GM12865 (cell line): ENCODE data around the gene RAMAC.
A peak's percentile ranks its signal among the peaks of the same experiment; 100 is the strongest.

Source experiments
- DNase-seq: peaks from one replicate; pipeline ENCODE4 v3.0.0; 2010; ENCODE audit warnings: low read depth
- H3K4me3 ChIP-seq: 2 replicates; pipeline ENCODE4 v1.5.1; 2011; ENCODE audit warnings: mild to moderate bottlenecking, low read depth, low read length, control low read depth
- TF ChIP-seq, protein P1 (sequence below): IDR thresholded peaks from 2 replicates; pipeline ENCODE4 v1.5.1; 2011; ENCODE audit warnings: low read length, control low read depth, low read depth, inconsistent platforms; ENCODE audit not compliant: insufficient read depth; ENCODE audit errors: missing control alignments

RAMAC gene

DNA sequence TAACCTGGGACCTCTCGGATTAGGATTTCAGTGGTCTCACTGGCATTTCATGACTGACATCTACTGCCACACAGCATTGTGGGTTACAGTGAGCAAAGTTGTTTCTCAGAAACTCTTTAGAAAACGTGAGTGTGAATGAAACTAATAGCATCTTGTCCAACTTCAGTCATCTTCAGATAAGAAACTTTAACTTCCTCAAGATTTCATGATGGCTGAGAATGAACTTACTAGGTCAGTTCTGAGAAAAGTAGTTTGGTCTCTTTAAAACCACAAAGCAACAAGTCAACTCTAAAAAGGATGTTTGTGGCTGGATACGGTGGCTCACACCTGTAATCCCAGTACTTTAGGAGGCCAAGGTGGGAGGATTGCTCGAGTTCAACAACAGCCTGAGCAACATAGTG is 19.3 kb upstream of the RAMAC start:
- TF ChIP-seq, protein P1, sequence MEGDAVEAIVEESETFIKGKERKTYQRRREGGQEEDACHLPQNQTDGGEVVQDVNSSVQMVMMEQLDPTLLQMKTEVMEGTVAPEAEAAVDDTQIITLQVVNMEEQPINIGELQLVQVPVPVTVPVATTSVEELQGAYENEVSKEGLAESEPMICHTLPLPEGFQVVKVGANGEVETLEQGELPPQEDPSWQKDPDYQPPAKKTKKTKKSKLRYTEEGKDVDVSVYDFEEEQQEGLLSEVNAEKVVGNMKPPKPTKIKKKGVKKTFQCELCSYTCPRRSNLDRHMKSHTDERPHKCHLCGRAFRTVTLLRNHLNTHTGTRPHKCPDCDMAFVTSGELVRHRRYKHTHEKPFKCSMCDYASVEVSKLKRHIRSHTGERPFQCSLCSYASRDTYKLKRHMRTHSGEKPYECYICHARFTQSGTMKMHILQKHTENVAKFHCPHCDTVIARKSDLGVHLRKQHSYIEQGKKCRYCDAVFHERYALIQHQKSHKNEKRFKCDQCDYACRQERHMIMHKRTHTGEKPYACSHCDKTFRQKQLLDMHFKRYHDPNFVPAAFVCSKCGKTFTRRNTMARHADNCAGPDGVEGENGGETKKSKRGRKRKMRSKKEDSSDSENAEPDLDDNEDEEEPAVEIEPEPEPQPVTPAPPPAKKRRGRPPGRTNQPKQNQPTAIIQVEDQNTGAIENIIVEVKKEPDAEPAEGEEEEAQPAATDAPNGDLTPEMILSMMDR, result no peak
- DNase-seq, result peak; percentile 81
- no peak overlapping the region for H3K4me3 ChIP-seq

DNA sequence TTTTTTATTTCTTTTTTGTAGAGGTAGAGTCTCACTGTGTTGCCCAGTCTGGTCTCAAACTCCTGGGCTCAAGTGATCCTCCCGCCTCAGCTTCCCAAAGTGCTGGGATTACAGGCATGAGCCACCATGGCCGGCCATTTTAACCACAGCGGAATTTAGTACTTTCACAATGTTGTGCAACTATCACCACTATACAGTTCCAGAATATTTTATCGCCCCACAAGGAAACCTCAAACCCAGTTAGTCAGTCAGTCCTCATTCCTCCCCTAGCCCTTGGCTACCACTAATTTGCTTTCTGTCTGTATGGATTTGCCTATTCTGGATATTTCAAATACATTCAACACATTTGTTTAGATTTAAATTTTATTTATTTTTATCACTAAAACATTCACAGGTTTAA is 17.9 kb upstream of the RAMAC start:
- DNase-seq, result no peak

DNA sequence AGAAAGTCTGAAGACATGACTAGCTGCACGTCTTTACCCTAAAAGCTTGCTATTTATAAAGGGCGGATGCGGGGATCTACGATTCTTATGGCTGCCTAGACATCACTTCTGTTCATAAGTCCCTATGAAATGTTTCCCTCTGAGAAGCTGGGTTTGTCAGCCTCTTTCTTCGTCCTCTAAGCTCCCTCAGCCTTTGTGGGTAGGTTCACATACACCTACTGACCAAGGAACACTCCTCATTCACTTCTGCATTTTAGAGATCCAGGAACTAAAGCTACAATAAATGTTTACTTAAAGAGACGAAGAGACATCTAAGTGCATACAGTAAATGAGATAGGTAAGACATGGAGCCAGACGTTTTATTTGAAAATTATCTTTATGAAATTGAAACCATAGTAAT is 16.7 kb upstream of the RAMAC start:
- no peak for DNase-seq
- no peak overlapping the region for H3K4me3 ChIP-seq
- TF ChIP-seq, protein P1, result no peak

More for the DNA sequence above, 17.9 kb upstream of the RAMAC start:
- no peak overlapping the region for H3K4me3 ChIP-seq
- TF ChIP-seq, protein P1, result no peak

DNA sequence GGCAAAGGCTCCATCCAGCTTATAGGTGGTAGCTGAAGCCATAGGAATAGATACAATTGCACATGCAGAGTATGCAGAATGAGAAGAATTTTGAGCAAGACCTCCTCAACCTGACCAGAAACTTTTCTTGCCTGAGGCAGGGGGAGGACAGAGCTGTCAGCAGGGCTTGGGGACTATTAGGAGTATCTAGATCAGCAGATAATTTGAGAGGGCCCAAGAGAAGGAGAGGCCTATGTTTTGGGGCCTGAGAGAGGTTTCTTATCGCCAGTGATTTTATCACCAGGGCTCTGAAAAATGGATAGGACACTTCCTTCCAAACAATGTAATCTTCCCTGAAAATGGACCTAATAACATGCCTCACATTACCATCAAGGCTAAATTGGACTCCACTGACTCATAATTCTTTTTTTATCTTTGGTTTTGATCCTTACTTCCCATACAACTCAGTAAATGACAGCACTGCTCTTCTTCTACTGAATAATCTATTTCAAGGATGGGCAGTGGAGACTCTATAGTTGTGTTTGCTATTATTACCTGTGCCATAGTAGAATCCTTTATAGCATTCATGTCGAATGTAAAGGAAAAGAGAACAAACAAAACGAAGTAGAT is 15.8 kb upstream of the RAMAC start:
- DNase-seq, result no peak
- H3K4me3 ChIP-seq, result no peak overlapping the region
- TF ChIP-seq, protein P1, result no peak

DNA sequence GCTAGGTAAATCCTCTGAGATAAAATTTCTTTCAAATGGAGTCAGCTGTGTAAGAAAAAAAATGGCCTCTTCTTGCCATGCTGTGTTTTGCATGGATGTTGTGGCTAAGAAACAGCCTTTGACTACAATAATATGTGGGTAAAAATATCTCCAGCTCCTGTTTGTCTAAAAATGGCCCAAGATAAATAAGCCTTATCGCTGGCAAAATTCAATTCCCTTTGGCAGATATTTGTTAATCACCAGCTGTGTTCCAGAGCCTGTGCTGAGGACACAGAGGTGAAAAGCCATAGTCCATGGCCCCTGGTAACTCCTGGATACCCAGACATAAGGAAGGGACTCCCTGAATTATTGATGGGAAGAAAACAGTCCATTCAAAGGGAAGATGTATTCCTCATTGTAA is 15.3 kb upstream of the RAMAC start:
- H3K4me3 ChIP-seq, result no peak overlapping the region
- DNase-seq, result no peak
- TF ChIP-seq, protein P1, result no peak

DNA sequence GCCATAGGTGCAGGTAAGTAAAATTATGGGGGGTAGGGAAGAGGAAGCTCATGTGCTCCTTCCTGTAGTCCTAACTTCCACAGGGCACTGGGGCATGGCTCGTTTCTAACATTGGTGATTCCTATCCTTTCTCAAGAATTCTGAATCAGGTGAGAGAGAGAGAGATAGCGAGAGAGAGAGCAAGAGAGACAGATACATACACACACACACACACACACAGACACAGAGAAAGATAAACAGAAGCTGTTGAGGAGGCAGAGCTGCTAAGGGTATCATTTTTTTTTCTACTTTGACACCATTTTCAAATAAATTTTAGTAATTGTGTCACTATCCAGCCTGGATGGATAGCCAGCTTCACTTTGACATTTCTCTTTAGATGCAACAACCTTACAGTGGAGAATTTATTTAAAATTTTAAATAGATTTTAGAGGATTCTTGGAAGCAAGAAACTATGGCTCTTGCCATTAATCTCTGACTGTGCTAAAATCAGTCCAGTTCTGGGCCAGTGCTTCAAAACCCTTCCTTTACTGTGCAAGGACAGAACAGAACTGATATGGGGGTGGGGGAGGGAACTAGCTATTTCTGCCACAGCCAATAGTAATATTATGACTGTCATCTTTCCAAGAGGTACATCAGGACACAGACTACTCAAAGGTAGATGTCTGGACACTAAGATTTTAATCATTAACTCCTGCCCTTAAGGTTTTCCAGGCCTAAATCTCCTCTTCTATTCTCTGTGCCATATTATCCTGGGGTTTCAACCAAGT is 14.6 kb upstream of the RAMAC start:
- no peak overlapping the region for H3K4me3 ChIP-seq
- no peak for DNase-seq
- TF ChIP-seq, protein P1, result no peak
